Kidney epithelial cell (primary cell): ENCODE measurements around the gene TENM3. TPM values are rescaled to one million over a fixed set of nuclear protein-coding genes. Genes with fewer than 3 reads are reported as not detected.

Source experiments
- DNase-seq: peaks from one replicate; pipeline ENCODE4 v3.0.0-alpha.2; 2010; ENCODE audit warnings: low read depth
- H3K27me3 ChIP-seq: 2 replicates; pipeline ENCODE4 v1.6.0; 2011; ENCODE audit warnings: low read length; ENCODE audit not compliant: control insufficient read depth, insufficient read depth
- H3K36me3 ChIP-seq: 2 replicates; pipeline ENCODE4 v1.5.1; 2011; ENCODE audit warnings: low read length; ENCODE audit not compliant: control insufficient read depth, insufficient read depth
- H3K4me3 ChIP-seq: 2 replicates; pipeline ENCODE4 v1.5.1; 2011; ENCODE audit warnings: low read depth, mild to moderate bottlenecking, control low read depth, low read length
- CTCF ChIP-seq: IDR thresholded peaks from 2 replicates; pipeline ENCODE4 v1.5.1; 2011; ENCODE audit warnings: mild to moderate bottlenecking, moderate library complexity, low read length, control low read depth, inconsistent platforms; ENCODE audit not compliant: insufficient read depth, poor library complexity, severe bottlenecking
- total RNA-seq: library from RNA; depleted of rRNA; stranded (reverse); fragments of >200 nt; gene quantifications from 2 replicates; pipeline ENCODE4 v1.2.3, GENCODE V29; 2015

The TENM3 gene
- total RNA-seq, 1 donor from 2014 or later = 11.2 TPM

- Histone ChIP-seq H3K27me3 (no peaks in the 10 kb centered on the region), H3K4me3 (no peak overlapping the region)
- TF ChIP-seq CTCF = no peak
Observed at GRCh38 chr4:182325397-182325796, 82.2 kb downstream of the TENM3 start.

GRCh38 chr4:182325848-182326255, 82.7 kb downstream of the TENM3 start:
- Histone ChIP-seq H3K27me3 (no peaks in the 10 kb centered on the region), H3K4me3 (no peak overlapping the region), H3K36me3 (no peaks in the 10 kb centered on the region)
- no peak for TF ChIP-seq CTCF
- no peak for DNase-seq

More at GRCh38 chr4:182325397-182325796, 82.2 kb downstream of the TENM3 start:
- no peaks in the 10 kb centered on the region for H3K36me3 ChIP-seq
- DNase-seq = no peak

- no peak for DNase-seq
- no peak for TF ChIP-seq CTCF
- Histone ChIP-seq H3K27me3 (no peaks in the 10 kb centered on the region), H3K4me3 (no peak overlapping the region), H3K36me3 (no peaks in the 10 kb centered on the region)
Observed at GRCh38 chr4:182328505-182328904, 85.3 kb downstream of the TENM3 start.

- Histone ChIP-seq H3K27me3 (no peaks in the 10 kb centered on the region), H3K36me3 (no peaks in the 10 kb centered on the region), H3K4me3 (no peak overlapping the region)
- TF ChIP-seq CTCF = no peak
- no peak for DNase-seq
Observed at GRCh38 chr4:182337366-182337765, 94.2 kb downstream of the TENM3 start.

- H3K27me3 ChIP-seq = no peaks in the 10 kb centered on the region
- H3K4me3 ChIP-seq = no peak overlapping the region
- H3K36me3 ChIP-seq = no peaks in the 10 kb centered on the region
- no peak for TF ChIP-seq CTCF
- DNase-seq = no peak
Observed at GRCh38 chr4:182338063-182338462, 94.9 kb downstream of the TENM3 start.

GRCh38 chr4:182338746-182339145, 95.5 kb downstream of the TENM3 start:
- Histone ChIP-seq H3K27me3 (no peaks in the 10 kb centered on the region), H3K4me3 (no peak overlapping the region), H3K36me3 (no peaks in the 10 kb centered on the region)
- TF ChIP-seq CTCF = no peak
- peak; percentile 14 for DNase-seq
